DMS53 (cell line): ENCODE results near the gene DNER.
A peak's percentile ranks its signal among the peaks of the same experiment; 100 is the strongest.
"Not testable (repeated sequence)": the region's sequence is repeated elsewhere in the genome, so short reads cannot be mapped to it uniquely, and the experiment has no call there.

Experiments
- DNase-seq: peaks from one replicate; lab custom pipeline; 2025; lab: John Stamatoyannopoulos, UW

Gene DNER, protein sequence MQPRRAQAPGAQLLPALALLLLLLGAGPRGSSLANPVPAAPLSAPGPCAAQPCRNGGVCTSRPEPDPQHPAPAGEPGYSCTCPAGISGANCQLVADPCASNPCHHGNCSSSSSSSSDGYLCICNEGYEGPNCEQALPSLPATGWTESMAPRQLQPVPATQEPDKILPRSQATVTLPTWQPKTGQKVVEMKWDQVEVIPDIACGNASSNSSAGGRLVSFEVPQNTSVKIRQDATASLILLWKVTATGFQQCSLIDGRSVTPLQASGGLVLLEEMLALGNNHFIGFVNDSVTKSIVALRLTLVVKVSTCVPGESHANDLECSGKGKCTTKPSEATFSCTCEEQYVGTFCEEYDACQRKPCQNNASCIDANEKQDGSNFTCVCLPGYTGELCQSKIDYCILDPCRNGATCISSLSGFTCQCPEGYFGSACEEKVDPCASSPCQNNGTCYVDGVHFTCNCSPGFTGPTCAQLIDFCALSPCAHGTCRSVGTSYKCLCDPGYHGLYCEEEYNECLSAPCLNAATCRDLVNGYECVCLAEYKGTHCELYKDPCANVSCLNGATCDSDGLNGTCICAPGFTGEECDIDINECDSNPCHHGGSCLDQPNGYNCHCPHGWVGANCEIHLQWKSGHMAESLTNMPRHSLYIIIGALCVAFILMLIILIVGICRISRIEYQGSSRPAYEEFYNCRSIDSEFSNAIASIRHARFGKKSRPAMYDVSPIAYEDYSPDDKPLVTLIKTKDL

DNA sequence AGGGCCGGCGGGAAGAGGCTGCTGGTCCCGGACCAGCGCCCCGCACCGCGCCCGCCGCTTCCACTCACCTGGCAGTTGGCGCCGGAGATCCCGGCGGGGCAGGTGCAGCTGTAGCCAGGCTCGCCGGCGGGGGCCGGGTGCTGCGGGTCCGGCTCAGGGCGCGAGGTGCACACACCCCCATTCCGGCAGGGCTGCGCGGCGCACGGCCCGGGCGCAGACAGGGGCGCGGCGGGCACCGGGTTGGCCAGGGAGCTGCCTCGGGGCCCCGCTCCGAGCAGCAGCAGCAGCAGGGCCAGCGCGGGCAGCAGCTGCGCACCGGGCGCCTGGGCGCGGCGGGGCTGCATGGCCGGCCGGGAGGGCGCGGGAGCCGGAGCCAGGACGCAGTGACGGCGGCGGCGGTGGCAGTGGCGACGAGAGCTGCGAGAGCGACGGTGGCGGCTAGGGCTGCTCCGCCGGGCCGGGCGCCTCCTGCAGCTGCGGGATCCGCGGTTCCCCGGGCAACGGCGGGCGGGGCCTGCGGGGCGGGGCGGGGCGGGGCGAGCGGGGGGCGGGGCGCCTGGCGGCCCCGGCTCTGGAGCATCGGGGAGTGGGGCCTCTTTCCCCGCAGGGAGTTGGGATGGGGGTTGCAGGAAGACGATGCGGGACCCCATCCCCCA, at the start of gene DNER:
DNER (minus strand) TSS at position 476 of the 656 bp plus-strand sequence; CDS start at position 344, 132 bp downstream.
- DNase-seq = peak; percentile 79

DNA sequence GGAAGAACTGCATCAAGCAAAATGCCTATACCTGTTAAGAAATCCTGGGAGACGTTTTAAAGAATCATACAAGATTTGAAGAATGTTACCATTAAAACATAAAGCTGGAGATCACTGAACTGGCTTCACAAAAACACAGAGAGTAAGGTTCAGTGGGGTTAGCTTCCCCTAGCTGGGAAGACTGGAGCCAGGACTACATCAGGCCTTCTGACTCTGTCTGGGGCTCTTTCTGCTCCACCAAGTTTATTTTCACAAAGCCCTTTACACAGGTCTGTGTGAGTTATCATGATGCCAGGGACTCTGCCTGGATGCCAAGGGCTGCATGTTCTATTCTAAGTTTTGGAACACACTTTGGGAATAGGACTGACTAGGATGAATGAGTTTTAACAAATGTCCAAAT, 47.3 kb upstream of the DNER start:
- no peak for DNase-seq

DNA sequence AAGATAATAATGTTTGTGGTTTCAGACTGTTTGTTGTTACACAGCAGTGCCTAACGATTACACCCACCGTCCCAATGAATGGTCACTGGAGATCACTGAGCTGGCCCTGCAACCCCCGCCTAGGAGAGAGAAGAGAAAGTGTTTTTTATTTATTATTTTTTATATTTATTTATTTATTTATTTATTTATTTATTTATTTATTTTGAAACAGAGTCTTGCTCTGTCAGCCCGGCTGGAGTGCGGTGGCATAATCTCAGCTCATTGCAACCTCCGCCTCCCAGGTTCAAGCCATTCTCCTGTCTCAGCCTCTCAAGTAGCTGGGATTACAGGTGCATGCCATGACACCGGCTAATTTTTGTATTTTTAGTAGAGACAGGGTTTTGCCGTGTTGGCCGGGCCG, 43.1 kb upstream of the DNER start:
- not testable (repeated sequence) for DNase-seq

DNA sequence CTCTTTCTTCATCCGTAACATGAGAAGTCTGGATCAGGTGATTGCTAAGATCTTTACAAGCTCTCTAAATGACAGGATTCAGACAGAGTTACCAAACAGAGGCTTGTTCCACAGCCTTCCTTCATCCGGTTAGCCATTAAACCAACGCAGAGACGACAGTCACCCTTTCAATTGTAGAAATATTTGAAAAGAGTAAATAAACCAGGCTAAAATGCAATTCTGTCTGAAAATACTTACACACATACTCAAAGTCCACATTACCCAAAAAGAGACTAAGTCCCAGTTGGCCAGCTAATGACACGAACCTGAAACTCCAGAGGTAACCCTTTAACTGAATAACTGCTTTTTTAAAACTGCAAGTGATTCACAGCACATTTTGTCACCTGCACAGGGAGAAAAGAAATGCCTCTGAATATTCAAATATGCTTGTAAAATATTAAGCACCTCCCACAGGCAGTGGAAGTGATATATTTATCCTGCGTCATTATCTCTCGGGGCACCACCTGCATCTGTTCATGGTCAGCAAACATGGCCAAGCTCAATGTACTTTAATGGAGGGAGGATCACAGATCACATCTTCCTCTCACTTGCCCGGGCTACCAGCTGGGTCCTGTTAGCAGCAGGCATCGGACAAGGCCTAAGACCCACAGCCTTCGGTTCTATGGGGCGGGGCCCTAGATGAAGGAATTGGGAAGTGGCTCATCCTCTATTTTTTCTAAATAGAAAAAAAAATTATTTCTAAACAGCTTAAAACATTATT, 38.8 kb upstream of the DNER start:
- DNase-seq = no peak

DNA sequence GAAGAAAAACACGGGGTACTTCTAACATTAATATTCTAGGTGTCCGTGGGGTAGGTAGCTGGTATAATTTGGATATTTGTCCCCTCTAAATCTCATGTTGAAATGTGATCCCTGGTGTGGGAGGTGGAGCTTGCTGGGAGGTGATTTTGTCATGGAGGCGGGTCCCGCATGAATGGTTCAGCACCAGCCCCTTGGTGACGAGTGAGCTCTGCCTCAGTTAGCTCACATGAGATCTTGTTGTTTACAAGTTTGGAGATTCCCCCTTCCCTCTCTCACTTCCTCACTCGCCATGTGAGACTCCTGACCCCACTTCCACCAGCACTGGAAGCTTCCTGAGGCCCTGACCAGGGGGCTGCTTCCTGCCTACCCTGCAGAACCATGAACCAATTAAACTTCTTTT, 35.4 kb upstream of the DNER start:
- DNase-seq = no peak

DNA sequence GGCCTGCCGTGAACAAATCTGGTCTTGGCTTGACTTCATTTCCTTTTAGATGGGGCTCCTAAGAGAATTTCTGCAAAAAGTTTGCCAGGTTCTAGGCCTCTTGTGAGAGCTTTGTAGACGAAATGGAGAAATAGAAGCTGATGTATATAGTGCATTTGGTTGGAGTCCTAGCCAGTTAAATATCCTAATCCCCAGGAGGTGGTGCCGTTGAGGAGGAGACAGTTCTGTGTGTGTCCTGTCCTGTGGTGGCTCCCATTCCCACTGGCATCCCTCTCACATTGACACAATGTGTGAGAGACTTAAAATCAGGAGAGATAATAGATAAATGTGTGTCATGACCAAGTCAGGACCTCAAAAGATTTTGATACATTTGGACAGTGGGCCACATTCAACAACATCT, 34.6 kb upstream of the DNER start:
- DNase-seq = peak; percentile 5

DNA sequence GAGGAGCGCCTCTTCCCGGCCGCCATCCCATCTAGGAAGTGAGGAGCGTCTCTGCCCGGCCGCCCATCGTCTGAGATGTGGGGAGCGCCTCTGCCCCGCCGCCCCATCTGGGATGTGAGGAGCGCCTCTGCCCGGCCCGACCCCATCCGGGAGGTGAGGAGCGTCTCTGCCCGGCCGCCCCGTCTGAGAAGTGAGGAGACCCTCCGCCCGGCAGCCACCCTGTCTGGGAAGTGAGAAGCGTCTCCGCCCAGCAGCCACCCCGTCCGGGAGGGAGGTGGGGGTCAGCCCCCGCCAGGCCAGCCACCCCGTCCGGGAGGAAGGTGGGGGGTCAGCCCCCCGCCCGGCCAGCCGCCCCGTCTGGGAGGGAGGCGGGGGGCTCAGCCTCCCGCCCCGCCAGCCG, 28.3 kb upstream of the DNER start:
- not testable (repeated sequence) for DNase-seq

DNA sequence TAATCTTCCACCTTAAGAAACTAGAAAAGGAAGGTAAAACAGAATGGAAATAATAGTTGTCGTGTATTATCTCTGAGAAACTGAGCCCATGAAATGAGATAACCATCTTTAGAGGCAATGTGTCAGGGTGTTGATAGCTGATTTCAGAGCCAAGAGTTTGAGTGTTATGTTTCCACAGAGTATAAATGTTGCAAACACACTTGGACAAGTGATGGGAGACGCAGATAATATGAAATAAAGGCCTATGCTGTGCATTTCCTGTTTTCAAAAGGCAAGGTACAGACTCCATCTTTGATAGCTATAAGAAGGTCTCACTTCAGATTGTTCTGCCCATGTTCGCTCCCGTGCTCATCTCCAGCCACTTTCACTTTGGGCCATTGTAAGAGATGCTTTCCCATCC, 25.9 kb upstream of the DNER start:
- DNase-seq = no peak

DNA sequence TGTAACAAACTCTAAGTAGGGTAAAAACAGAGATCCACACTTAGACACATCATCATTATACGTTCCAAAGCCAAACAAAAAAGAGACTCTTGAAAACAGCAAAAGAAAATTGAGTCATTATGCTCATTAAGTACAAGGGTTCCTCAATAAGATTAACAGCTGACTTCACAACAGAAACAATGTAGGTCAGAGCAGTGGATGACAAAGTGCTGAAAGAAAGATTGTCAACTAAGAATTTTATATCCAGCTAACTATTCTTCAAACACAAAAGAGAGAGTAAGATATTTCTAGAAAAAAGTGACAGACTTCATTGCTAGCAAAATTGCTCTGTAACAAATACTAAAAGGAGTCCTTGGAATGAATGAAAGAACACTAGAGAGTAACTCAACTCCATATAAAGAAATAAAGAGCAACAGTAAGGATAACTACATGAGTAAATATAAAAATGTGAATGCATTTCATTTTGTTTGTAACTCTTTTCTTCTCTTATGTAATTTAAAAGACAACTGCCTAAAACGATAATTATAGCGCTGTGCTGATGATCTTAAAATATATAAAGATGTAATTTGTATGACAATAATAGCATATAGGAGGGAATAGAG, 23.8 kb upstream of the DNER start:
- peak; percentile 24 for DNase-seq

DNA sequence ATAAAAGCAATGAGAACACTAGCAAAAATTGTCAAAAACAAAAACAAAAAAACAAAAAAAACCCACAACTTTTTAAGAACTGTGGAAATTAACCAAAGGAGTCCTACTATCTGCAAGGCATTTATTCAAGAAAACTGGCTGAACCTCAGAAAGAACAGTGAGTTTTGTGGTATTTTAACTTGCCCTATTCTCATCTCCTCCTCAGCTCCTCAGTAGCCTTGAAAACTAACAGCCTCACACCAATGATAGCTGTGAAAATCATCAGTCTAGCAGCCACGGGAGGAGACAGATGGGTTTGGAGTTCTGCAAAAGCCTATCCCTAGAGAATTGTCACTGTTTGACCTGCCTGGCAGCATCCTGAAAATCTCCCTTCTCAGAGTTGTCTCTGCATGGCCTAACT, 20.1 kb upstream of the DNER start:
- DNase-seq = no peak

DNA sequence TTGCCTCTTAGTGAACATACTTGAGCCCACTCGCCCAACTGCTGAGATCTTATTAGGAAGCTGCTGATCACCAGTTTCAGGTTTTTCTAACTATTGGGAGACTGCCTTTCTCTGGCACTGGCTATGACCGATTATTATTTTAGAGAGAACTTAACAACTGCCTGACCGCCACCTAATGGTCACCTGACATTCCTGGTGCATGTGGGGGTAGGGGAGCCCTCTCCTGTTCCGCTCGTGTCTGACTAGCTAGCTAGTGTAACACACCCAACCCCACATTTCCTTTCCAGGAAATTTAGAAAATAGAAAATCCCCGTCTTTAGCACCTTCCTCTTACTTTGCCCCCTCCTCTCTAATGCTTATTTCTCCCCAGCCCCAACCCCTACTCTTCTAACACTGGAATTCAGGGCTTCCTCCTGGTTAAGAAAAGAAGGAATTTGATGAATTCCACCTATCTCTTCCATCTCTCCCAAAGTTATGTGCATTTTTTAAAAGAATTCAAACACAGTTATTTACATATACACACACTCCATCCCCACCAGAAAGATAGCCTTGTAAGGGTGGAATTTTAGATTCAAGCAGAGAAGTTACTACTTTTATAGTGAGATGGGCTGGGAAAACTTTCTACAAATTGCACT, 19.4 kb upstream of the DNER start:
- DNase-seq = no peak

DNA sequence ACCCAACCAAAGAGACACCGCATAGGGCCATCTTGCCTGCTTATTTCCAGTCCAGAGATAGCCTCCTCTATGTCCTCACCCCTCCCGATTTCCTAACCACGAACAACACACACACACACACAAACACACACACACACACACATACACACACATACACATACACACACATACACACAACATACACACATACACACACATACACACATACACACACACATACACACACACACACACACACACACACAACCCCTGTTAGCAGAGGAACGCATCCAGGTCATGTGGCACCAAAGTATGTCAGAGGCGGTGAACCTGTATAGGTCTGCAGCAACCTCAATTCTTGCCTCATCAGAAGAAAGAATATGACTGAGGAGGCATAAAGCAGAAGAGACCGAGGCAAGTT, 18.5 kb upstream of the DNER start:
- DNase-seq = no peak

DNA sequence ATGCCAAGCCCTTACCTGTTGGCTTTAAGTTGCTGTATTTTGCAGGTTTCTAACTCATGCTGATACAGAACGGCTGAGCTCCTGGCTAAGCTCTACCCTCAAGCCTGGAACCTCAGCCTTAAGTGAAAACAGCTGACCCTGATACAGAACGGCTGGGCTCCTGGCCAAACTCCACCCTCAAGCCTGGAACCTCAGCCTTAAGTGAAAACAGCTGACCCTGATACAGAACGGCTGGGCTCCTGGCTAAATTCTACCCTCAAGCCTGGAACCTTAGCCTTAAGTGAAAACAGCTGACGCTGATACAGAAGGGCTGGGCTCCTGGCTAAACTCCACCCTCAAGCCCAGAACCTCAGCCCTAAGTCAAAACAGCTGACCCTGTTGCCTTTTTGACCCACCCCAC, 17.6 kb upstream of the DNER start:
- peak; percentile 25 for DNase-seq

DNA sequence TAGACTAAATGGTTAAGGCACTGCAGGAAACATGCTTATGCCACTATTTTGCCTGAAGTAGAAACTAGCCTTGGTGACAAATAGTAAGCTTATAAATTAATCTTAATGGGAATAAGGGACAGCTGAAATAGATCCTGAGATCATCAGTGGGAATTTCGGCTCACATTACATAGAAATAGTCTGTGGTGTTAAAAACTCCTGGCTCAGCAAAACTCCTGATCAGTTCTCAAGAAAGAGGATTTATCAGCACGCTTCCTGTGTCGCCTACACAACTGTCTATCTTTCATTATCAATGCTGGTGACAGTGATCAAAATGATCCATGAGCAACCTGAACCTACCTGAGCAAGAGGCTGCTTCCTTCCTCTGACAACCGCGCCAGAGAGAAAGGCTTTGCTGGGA, 17.0 kb upstream of the DNER start:
- DNase-seq = no peak

DNA sequence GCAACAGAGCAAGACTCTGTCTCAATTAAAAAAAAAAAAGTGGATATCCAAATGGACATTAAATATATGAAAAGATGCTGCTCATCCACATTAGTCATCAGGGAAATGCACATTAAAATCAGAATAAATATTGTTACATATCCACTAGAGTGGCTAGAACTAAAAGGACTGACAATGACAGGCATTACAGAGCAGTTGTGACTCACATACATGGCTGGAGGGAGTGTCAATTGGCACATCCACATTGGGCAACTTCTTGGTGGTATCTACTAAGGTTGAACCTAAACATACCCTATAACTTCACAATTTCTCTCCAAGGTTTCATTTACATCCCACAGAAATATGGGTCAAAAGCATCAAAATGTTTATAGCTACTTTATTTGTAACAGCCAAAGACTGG, 14.0 kb upstream of the DNER start:
- DNase-seq = peak; percentile 14

DNA sequence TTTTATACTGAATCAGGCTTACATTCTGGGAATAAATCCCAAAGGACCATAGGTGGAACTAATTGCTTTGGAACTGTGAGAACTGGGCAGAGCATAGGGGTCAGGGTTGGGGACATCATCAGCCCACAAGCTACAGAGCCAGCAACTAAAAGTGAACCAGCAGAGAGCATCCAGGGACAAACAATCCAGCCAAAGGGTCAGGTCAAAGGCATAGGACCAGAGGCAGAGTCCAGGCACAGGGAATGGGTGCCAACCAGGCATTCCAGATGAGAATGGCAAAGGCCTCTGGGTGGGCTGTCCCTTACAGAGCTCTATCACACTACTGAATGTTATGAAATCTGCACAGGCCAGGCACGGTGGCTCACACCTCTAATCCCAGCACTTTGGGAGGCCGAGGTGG, 12.3 kb upstream of the DNER start:
- no peak for DNase-seq

DNA sequence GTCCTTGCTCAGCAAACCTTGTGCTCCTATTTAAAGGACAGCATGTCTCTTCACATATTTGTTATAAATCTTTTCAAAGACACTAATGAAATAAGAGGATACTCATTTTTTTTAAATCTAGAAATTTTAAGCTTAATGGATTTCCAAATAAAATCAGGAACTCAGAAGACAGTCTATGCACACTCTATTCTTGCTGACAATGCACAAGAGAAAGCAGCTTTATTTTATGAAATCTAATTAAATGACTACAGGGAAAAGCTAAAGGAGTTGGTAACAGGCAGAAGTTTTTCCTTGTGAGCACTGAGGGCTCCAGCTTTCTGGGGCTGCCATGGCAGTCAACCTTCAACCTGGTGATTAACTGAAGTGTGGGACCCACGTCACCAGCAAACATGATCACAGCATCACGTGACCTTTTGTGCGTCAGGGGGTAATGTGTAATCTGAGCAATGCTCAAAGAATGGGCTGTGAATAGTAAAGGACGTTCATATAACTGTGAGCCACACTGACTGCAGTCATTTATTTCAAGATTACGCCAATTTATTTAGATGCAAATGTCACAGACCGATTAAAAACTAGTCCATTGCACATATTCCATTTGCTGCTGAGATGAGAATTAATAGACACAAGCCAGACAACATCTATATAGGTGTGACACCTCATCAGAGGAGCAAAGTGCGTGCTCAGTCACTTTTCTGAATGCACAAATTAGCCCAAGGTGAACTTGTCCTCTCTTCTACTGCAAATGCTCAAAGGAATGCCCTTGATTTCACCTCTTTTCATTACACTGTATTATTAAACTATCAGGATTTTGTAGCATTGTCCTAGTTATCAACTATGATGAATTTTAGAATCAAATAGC, 11.6 kb upstream of the DNER start:
- DNase-seq = peak; percentile 94

DNA sequence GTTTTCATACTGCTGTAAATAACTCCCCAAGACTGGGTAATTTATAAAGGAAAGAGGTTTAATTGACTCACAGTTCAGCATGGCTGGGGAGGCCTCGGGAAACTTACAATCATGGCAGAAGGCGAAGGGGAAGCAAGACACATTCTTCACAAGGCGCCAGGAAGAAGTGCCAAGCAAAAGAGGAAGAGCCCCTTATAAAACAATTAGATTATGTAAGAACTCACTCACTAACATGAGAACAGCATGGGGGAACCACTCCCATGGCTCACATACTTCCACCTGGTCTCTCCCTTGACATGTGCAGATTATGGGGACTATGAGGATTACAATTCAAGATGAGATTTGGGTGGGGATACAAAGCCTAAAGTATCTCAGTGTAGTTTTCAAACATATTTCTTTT, 8.8 kb upstream of the DNER start:
- DNase-seq = not testable (repeated sequence)

DNA sequence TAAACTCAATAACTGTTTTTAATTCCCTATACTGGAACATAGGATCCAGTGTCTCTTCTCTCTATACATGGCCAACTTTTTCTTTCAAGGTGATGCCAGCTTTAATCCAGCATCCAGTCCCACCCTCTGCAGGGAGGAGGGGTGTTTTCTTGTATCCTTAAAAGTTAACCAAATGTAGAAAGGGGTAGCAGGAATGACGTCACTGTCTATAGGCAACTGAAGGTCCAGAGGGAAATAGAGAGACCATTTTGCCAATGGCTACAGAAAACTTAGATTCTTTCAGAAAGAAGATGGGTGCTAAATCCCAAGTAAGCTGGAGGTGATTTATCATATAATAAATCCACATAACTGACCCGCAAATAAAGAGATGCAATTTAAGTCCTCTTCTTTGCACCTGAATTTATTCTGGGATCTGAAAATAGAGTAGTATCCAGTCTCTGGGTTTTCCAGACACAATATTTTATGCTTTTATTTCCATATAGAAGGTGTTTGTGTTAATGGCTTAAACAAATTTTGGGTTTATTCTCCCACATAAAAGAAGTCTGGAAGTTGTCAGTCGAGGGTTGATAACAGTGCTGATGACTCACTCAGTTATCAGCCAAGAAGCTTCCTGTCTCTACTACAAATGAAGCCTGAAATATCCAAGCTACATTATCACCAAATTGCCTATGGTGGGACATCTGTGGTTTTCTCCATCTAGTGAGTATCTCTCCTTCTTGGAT, 5.7 kb upstream of the DNER start:
- no peak for DNase-seq

DNA sequence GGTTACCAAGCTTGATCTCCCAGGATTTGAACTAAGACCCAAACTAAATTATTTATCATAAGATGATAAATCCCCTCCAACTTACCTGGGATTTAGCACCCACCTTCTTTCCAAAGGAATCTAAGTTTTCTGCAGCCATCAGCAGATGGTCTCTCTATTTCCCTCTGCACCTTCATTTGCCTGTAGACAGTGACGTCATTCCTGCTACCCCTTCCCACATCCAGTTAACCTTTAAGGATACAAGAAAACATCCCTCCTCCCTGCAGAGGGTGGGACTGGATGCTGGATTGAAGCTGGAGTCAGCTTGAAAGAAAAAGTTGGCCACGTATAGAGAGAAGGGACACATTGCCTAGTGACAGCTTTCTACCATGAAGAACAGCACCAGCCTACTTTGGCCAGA, 3.7 kb upstream of the DNER start:
- DNase-seq = no peak
